ENCODE measurements around the gene THSD7A.

THSD7A gene

DNA sequence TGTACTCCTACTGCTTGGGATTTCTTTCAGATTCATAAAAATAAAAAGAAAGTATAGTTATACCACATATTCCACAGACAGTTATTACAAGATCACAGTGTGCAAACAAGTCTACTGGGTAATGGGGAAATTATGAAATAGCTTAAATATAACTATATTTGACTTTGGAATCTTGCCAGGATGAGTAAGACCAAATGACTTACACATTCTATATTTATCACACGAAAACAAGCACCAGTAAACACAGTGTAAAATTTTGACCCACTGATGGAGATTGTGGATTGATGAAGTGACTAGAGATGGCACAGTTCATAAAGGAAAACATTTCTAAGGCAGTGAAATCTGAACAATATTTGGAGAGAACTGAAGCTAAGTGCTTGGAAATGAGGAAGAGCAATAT lies 339.7 kb downstream of the THSD7A start:
- DNase-seq: no peak

DNA sequence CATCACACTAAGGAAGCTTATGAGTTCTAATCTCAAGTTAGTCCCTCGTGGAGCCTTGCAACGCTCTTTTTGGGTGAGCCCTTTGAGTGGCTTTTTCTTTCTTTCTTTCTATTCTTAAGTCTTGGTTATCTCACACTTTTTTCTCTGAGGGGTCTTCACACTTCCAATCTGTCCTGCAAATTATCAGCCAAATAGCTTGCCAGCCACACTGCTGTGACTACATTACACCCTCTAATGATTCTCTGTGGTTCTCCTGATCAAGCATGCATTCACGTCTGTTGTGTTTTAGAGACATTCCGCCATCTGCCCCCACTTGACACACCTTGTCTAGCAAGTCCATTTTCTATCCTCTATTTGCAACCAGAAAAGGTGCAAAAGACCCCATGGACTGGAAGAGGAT lies 340.2 kb downstream of the THSD7A start:
- DNase-seq: no peak

DNA sequence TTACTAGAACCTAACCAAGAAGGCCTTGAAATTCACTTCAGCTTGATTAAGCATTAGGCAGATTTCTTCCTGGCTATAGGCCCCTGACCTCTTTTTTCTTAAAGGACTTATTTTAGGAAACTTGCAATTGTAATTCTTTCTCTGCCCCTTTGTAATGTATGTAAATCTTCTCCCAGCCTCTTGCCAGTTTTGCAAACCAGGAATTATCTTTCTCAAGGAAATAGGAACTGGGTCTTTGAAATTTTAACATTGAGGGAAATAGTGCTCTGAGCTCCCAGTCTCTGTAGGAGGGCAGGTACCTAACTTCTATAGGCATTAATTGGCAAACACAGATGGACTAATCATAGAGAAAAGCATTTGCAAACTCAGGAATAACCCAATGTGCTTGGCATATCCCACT lies 342.7 kb downstream of the THSD7A start:
- no peak for DNase-seq

DNA sequence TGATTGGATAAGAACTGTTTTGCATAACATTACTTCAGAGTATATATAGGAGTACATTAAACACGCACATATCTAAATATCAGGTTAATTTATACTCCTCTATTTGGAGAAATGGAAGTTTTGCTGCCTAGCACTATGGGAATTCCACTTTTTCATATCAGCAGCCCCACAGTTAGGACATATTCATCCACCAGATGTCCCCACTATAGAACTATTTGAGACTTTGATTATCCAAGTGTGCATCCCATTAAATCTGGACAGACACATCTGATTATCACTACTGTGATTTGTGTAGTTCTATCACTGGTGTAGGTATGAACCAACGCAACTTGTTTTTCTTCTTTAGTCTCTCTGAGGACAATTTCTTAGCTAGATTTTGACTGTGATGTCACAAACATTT lies 345.7 kb downstream of the THSD7A start:
- DNase-seq: no peak

- DNase-seq: no peak
Observed at GRCh38 chr7:11485636-11486035, 346.4 kb downstream of the THSD7A start.

- no peak for DNase-seq
Observed at GRCh38 chr7:11480143-11480542, 351.9 kb downstream of the THSD7A start.

GRCh38 chr7:11478882-11479281 lies 353.1 kb downstream of the THSD7A start:
- DNase-seq: no peak

DNA sequence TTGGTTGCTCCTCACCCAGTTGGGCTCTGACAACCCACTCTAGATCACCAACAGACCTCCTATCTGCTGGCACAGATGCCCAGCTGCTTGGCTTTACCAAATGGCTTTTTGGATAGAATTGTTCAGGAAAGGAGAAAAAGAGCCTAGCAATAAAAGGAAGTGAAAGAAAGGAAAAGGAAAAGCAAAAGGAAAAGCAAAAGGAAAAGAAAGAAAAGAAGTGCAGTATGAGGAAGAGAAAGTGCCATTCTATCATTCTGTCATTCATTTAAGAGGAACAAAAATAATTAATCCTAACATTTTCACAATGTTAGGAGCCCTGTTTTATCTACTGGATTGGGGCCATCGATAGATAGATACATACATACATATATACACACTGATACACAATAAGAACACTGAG lies 353.6 kb downstream of the THSD7A start:
- DNase-seq: no peak

DNA sequence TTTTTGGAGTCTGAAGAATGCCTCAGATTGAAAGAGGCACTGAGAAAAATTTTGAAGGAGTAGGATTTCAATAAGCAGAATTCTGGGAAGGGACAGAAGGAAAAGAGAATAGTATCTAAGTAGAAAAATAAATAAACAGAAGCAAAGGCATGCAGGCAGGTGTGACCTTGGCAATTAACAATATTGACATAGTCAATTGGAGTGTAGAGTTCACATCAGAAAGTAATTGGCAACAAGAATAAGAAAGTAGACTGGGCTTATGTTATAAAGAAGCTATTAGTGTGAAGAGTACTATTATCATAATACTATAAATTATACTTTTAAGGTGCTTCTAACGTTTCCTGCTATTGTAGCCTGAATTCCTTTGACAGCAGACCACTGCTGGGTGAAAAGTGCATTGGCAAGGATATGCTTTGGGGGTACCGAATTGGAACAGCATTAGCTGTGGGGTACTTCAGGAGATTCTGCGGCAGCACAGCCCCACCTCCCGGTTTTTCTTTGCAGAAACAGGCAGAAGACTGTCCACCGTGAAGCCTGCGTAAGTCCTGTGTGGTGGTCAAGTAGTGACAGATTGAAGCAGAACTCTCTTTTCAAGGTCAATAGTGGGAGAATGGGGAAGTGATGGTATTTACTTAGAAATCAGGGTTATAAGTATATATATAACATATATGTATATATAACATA lies 357.0 kb downstream of the THSD7A start:
- no peak for DNase-seq

DNA sequence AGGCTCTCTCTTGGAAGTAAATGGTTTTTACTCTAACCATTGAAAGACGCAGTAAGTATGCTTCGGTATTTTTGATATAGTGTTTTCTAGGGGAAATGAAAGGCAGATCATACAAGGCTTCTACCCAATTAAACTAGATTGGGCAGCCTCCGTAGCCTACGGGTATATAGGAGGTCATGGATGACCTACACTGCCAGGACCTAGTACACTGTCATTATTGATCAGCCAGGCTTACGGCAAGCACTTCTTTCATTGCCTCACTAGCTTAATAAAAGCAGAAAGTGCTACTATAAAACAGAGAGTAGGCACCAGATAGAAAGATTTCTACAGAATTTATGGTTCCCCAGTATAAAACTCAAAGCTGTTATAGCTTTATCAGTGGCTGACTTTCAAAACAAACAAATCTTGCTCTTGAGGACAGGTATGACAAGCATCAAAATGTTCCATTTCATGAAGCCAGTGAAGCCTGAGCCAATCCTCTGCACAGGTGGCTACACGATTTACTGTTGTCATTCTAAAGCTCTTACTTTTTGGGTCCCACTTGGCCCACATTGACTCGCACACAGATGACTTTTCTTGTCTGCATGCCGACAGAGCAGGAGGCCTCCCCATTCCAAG lies 358.1 kb downstream of the THSD7A start:
- no peak for DNase-seq

- DNase-seq: no peak
Observed at GRCh38 chr7:11473220-11473619, 358.8 kb downstream of the THSD7A start.

DNA sequence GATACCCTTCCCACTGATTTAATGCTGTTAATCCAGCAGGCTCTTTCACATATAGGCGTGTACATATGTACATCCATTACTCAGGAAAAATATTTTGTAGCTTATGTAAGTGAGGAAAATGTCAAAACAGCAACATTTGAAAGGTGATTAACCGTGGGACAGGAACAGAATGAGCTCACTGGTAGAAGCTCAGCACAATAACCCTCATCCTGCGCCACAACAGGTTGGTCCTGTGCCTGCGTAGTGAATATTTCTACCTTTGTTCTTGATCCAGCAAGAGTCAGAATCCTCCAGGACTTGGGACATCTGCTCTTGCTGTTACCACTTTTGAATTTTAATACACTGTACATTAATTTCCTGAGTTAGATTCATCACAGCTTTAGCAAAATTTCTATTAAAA lies 359.4 kb downstream of the THSD7A start:
- no peak for DNase-seq

DNA sequence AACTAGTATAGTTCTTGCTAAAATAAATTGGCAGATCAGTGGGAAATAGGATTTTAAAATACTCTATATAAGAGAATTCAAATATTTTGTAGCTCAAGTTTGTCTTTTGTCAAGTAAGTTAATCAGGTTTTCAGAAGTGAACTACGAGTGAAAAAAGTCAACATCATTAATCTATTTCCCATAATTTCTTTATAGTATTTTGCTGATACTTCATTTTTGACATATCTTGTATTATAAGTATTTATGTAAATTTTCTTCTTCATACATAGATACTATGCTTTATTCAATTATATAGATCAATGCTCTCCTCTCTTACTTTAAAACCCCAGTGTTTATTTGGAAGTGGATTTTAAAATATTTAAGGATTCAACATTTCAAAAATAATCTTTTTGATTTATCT lies 360.7 kb downstream of the THSD7A start:
- no peak for DNase-seq

GRCh38 chr7:11469028-11469745 lies 362.8 kb downstream of the THSD7A start:
- no peak for DNase-seq

DNA sequence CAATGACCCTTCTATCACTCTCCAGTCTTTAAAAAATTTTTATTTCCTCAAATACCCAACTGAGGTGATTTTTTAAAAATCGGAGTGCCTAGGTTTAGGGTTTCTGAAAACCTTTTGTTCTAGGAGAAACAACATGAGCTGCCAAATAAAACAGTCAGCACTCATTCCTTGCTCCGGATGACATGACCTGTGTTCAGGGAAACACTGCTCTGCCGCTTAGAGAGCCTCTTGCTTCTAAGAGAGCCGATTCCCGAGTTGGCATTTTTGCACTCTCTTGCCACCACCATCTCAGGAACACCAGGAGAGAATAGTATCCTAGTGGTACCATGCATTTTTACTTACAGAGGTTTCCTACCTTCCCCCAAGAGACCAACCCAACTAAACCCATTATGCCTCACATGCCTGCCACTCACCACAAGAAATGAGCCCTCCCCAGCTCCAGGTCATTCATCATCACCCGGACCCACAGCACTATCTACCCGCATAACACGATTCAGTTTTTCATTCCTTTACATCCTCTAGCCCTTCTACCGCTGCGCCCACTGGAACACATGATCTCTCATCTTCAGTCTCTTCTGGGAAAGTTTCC lies 365.4 kb downstream of the THSD7A start:
- DNase-seq: no peak

DNA sequence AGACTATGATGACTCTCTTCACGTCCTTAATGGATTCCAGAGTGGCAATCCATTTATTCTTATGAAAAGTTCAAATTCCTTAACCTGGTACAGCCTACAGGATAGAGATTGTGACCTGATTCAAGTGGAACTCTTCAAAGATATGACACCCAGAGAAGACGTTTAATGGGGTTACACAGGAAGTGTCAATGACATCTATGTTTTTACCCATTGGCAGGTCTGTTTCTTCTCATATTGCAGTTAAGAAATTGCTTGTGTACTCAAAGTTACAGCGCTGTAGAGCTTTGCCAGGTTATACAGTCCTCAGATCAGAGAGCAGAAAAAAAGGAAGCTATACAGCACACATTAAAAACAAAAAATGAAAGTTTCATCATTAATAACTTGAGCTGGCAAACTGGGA lies 367.4 kb downstream of the THSD7A start:
- no peak for DNase-seq

DNA sequence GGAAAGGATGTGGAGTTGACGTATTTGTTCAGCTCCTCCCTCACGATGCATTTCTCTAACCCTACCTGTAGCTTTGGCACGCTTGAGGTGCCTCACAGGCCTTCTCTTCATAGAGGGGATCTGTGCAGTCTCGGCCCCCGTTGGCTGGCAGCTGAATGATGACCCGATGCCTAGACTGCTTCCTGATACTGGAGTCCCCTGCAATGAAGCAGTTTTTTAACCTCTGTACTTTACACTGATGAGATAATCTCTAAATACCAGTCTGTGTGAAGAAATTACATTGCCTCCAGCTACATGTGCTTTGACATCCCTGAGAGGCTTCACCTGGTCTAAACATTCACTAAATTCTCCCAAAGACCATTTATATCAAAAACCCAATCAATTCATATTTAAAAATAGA lies 370.1 kb downstream of the THSD7A start:
- DNase-seq: no peak

DNA sequence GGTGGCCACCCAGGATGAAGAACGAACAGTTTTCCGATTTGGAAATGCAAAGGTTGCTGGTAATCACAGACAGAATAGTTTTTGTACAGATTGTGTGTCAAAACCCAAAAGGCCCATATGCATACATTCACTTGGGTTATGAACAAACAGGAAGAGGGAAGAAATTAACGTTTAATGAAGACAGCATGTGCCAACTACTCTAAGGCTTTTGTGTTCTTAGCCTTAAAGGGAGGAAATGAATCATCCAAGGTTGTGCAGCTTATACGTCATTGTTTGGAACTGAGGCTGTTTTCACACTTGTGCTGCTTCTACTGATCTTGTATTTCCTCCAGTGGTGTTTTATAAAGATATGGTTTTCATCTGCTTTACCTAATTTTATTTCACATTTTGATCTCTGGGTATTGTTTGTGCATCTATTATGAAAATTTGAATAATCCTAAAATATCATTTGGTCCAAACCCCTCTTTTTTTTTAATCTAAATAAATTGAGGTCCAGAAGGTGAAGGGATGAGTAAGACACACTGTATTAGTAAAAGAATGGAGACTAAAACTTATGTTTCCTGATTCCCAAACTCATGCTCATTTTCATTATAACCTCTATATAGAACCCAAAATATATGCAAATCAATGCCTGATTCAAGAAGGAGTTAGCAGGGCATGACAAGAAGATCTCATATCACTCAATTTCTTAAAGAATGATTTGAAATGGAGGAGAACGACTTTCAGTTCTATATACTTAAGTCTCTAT lies 373.1 kb downstream of the THSD7A start:
- no peak for DNase-seq

GRCh38 chr7:11457419-11457818 lies 374.6 kb downstream of the THSD7A start:
- no peak for DNase-seq

DNA sequence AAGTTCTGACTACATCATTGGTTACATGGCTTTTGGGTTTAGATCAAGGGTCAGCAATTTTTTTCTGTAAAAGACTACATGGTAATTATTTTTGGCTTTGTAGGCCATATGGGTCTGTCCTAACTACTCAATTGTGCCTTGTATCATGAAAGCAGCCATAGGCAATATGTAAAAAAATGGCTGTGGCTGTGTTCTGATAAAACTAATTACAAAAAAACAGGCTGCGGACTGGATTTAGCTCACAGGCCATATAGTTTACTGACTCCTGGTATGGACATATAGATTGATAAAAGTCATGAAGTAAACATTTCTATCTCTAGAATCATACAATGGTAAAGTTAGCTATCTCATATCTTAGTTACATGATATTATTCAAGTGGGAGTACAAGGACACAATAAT lies 375.4 kb downstream of the THSD7A start:
- no peak for DNase-seq

DNA sequence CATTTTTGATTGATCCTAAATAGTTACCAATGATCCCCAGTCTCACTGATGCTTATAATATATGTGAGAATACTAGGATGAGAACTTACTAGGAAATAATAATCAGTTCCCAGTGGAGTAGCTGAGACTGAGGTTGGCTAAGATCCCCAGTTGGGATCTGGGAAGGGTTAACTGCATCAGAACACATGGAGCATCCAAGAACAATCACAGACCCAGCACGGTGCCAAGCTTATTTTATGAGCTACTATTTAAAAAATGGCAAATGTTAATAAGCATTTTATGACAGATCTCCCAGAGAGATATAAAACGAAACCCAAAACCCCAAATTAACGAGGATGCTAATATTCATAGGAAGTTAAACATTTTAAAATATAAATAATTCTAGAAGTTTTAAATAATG lies 379.5 kb downstream of the THSD7A start:
- DNase-seq: no peak

- DNase-seq: no peak
Observed at GRCh38 chr7:11450281-11450680, 381.7 kb downstream of the THSD7A start.

- no peak for DNase-seq
Observed at GRCh38 chr7:11449316-11449715, 382.7 kb downstream of the THSD7A start.
